ENCODE results near the gene ZC2HC1C.

ZC2HC1C gene

GRCh38 chr14:75101491-75101890 is 32.0 kb downstream of the ZC2HC1C start:
- no peaks in the 10 kb centered on the region for H3K27me3 ChIP-seq
- H3K27ac ChIP-seq = no peak overlapping the region
- no peaks in the 10 kb centered on the region for H3K4me1 ChIP-seq
- peaks cover 93% of the 10 kb centered on the region for H3K36me3 ChIP-seq
- H3K4me2 ChIP-seq = no peak overlapping the region
- no peak overlapping the region for H3K9ac ChIP-seq
- H3K9me3 ChIP-seq = no peaks in the 10 kb centered on the region
- no peak overlapping the region for H3K4me3 ChIP-seq
- no peak for TF ChIP-seq Cebpa-rat (IDR thresholded peaks at IDR 0.05)
- no peaks in the 10 kb centered on the region for H4K20me1 ChIP-seq

DNA sequence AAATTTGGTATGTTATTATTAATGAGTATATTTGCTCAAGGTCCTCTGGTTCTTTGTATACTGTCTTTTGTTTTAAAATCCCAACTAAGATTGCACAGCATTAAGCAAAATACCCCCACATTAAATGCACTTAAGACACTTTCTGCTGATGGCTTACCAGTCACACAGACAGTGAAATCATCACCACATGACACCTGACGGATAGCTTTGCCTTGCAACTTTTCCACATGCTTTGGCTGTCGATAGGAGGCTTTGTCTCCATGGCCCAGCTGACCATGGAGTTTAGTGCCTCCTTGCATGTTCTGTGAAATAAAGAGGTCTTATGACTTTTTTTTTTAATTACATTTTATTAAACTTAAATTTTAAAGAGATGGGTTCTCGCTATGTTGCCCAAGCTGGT is 37.7 kb downstream of the ZC2HC1C start:
- Histone ChIP-seq H3K4me2 (no peak overlapping the region), H3K27me3 (no peaks in the 10 kb centered on the region), H3K27ac (no peak overlapping the region), H3K36me3 (peaks cover 95% of the 10 kb centered on the region), H3K9ac (no peak overlapping the region), H3K4me3 (no peak overlapping the region), H3K9me3 (no peaks in the 10 kb centered on the region), H3K4me1 (no peaks in the 10 kb centered on the region), H4K20me1 (no peaks in the 10 kb centered on the region)
- no peak for TF ChIP-seq Cebpa-rat (IDR thresholded peaks at IDR 0.05)

DNA sequence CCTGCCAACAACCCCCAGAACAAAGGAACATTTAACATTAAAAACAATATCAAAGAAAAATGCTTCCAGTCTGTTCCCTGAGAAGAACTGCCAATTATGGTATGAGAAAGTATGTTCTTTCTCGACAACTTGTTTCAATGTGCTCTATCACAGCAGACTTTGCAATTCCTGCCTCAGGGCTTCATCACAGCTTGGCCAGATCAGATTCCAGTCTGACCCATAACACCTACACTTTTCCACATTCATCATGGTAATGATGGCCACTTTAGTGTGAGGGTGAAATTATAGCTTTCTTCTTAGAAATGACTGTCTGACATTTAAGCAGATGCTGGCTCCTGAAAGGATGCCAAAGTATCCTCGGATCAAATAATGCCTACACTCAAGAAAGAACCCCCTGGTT is 40.4 kb downstream of the ZC2HC1C start:
- Histone ChIP-seq H3K4me2 (no peak overlapping the region), H3K9ac (no peak overlapping the region), H3K36me3 (peaks cover 99% of the 10 kb centered on the region), H4K20me1 (no peaks in the 10 kb centered on the region), H3K4me3 (no peak overlapping the region), H3K4me1 (peaks cover 9% of the 10 kb centered on the region), H3K9me3 (no peaks in the 10 kb centered on the region), H3K27me3 (no peaks in the 10 kb centered on the region), H3K27ac (no peak overlapping the region)
- no peak for TF ChIP-seq Cebpa-rat (IDR thresholded peaks at IDR 0.05)

GRCh38 chr14:75113932-75114539 is 44.6 kb downstream of the ZC2HC1C start:
- no peak overlapping the region for H3K9ac ChIP-seq
- H3K27me3 ChIP-seq = no peaks in the 10 kb centered on the region

GRCh38 chr14:75119056-75119455 is 49.6 kb downstream of the ZC2HC1C start:
- H3K4me1 ChIP-seq = peaks cover 6% of the 10 kb centered on the region
- no peak overlapping the region for H3K9ac ChIP-seq
- no peak overlapping the region for H3K4me3 ChIP-seq
- H3K27ac ChIP-seq = no peak overlapping the region
- no peaks in the 10 kb centered on the region for H3K27me3 ChIP-seq
- peaks cover 61% of the 10 kb centered on the region for H3K36me3 ChIP-seq
- no peaks in the 10 kb centered on the region for H4K20me1 ChIP-seq
- H3K9me3 ChIP-seq = no peaks in the 10 kb centered on the region
- H3K4me2 ChIP-seq = no peak overlapping the region
- no peak for TF ChIP-seq Cebpa-rat (IDR thresholded peaks at IDR 0.05)

More at GRCh38 chr14:75113932-75114539, 44.6 kb downstream of the ZC2HC1C start:
- Histone ChIP-seq H4K20me1 (no peaks in the 10 kb centered on the region), H3K27ac (no peak overlapping the region), H3K4me3 (no peak overlapping the region), H3K36me3 (peaks cover 98% of the 10 kb centered on the region), H3K4me2 (peak overlapping the region; percentile 26), H3K4me1 (peaks cover 9% of the 10 kb centered on the region), H3K9me3 (no peaks in the 10 kb centered on the region)
- TF ChIP-seq Cebpa-rat (IDR thresholded peaks at IDR 0.05) = no peak

DNA sequence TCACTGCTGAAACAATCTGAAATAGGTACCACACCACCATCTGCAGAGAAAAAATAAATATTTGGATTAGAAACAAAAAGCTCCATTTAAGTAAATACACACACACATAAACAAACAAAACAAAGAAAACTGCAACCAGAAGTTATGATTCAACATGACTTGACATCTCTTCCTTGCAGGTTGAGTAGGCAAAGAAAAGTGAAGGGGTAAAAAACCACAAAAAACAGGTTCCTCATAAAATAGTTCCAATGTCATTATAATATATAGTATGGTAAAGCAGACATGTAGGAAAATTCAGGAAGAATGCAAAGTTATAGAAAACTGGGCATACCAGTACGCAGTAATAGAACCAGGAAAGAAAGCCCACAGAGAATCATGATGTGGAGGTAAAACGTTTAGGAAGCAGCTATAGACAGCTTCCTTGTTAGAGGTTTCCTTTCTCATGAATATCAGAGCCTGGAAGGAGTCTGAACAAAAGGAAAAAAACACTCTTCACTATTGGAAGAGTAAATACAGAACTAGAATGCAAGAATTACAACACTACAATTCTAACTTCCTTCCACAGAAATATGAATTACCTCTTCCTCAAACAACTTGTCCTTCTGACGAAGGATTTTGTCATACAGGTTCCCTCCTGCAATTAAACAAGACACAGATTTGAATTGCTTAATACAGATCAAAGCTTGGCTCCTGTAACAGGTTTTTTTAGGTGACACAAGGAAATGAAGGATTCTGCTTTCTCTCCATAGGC is 51.3 kb downstream of the ZC2HC1C start:
- no peaks in the 10 kb centered on the region for H3K9me3 ChIP-seq
- TF ChIP-seq Cebpa-rat (IDR thresholded peaks at IDR 0.05) = no peak
- H3K27ac ChIP-seq = no peak overlapping the region
- H4K20me1 ChIP-seq = no peaks in the 10 kb centered on the region
- peaks cover 10% of the 10 kb centered on the region for H3K4me1 ChIP-seq
- no peak overlapping the region for H3K4me3 ChIP-seq
- H3K36me3 ChIP-seq = peaks cover 46% of the 10 kb centered on the region
- H3K4me2 ChIP-seq = no peak overlapping the region
- no peaks in the 10 kb centered on the region for H3K27me3 ChIP-seq
- no peak overlapping the region for H3K9ac ChIP-seq

DNA sequence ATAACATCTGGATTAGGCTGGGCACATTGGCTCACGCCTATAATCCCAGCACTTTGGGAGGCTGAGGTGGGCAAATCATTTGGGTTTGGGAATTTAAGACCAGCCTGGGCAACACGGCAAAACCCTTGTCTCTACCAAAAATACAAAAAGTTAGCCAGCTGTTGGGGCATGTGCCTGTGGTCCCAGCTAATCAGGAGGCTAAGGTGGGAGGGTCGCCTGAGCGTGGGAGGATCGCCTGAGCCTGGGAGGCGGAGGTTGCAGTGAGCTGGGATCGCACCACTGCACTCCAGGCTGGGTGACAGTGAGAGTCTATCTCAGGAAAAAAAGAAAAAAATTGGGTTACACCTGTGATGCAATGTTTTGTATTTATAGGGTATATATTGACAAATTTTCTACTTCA is 52.1 kb downstream of the ZC2HC1C start:
- peaks cover 38% of the 10 kb centered on the region for H3K36me3 ChIP-seq
- no peak for TF ChIP-seq Cebpa-rat (IDR thresholded peaks at IDR 0.05)
- H3K9me3 ChIP-seq = no peaks in the 10 kb centered on the region
- H3K27me3 ChIP-seq = no peaks in the 10 kb centered on the region
- H3K4me2 ChIP-seq = no peak overlapping the region
- no peak overlapping the region for H3K4me3 ChIP-seq
- H4K20me1 ChIP-seq = no peaks in the 10 kb centered on the region
- H3K27ac ChIP-seq = no peak overlapping the region
- no peak overlapping the region for H3K9ac ChIP-seq
- H3K4me1 ChIP-seq = peaks cover 15% of the 10 kb centered on the region

DNA sequence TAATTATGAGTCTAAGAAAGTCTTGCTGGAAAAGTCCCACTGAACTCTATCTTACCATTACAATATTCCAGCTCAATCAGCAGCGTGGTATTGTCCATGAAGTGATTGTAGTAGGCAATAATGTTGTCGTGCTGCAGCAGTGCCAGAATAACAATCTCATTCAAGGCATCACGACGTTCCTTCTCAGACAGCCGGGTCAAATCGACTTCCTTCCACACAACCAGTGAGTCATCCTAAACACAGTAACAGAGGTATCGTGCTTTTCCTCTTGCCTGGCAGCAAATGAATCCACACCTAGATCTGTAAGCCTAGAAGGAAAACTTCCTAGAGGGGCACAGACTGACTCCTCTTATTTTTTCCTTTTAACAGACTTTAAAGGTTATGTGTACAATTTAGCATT is 54.5 kb downstream of the ZC2HC1C start:
- TF ChIP-seq Cebpa-rat (IDR thresholded peaks at IDR 0.05) = no peak
- H3K4me2 ChIP-seq = no peak overlapping the region
- no peak overlapping the region for H3K4me3 ChIP-seq
- peaks cover 23% of the 10 kb centered on the region for H3K36me3 ChIP-seq
- H3K27ac ChIP-seq = no peak overlapping the region
- H3K27me3 ChIP-seq = no peaks in the 10 kb centered on the region
- no peaks in the 10 kb centered on the region for H3K9me3 ChIP-seq
- H3K4me1 ChIP-seq = peaks cover 32% of the 10 kb centered on the region
- H3K9ac ChIP-seq = no peak overlapping the region
- H4K20me1 ChIP-seq = no peaks in the 10 kb centered on the region

- Histone ChIP-seq H3K4me2 (peak overlapping the region; percentile 92), H3K9ac (peak overlapping the region; percentile 88), H4K20me1 (no peaks in the 10 kb centered on the region), H3K9me3 (no peaks in the 10 kb centered on the region), H3K27ac (no peak overlapping the region), H3K4me3 (peak overlapping the region; percentile 78), H3K4me1 (peaks cover 32% of the 10 kb centered on the region), H3K36me3 (peaks cover 23% of the 10 kb centered on the region), H3K27me3 (no peaks in the 10 kb centered on the region)
- TF ChIP-seq Cebpa-rat (IDR thresholded peaks at IDR 0.05) = no peak
Measured at GRCh38 chr14:75125617-75126016, 56.2 kb downstream of the ZC2HC1C start.

DNA sequence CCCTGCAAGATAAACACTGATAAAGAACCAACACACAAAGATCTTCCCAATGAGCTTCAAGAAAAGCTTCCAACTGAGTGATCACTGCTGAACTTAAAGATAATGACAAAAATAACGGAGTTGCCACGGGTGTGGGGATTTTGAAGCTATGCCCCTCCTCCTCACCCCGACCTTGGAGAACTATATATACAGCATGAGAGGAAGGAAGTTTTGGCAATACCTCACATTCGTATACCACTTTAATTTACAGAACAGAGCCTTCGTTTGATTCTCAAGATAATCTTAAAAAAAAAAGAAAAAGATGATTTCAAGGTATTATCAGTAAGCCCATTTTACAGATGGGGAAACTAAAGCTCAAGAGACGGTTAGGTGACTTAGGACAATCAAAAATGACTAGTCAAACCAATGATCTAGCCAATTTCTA is 56.7 kb downstream of the ZC2HC1C start:
- Histone ChIP-seq H4K20me1 (no peaks in the 10 kb centered on the region), H3K4me1 (peaks cover 32% of the 10 kb centered on the region), H3K27ac (peak overlapping the region; percentile 92), H3K27me3 (no peaks in the 10 kb centered on the region), H3K4me2 (peak overlapping the region; percentile 92), H3K4me3 (peak overlapping the region; percentile 78), H3K9me3 (no peaks in the 10 kb centered on the region), H3K9ac (peak overlapping the region; percentile 88), H3K36me3 (peaks cover 22% of the 10 kb centered on the region)
- TF ChIP-seq Cebpa-rat (IDR thresholded peaks at IDR 0.05) = no peak
